ENCODE results near the gene EIF4E1B. TPM values are rescaled to one million over a fixed set of nuclear protein-coding genes. Genes with fewer than 3 reads are reported as not detected.

EIF4E1B gene
- total RNA-seq, 1 experiment from 2014 or later, result not detected

DNA sequence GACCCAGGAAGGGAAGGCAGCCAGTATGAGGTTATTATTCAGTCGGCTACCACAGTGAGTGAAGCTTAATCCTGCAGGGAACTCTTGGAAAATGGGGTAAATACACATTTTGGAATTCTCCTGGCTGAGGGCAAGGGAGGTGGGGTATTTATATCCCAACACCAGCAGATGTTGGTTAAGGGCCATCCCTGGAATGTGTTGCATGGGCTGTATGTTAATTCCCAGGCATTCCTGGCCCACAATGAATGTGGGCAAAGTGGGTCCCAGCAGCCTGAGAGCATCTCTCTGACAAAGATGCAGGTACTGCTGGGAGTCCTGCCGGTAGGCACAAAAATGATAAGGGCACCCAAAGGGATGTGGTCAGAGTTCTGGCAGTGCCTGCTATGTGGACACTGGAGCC, 17.6 kb upstream of the EIF4E1B start:
- peaks cover 17% of the 10 kb centered on the region for H3K4me1 ChIP-seq
- no peak overlapping the region for H3K4me3 ChIP-seq
- H3K36me3 ChIP-seq, result no peaks in the 10 kb centered on the region
- no peak for DNase-seq
- H3K9me3 ChIP-seq (replicated peaks), result no peaks in the 10 kb centered on the region
- H3K27ac ChIP-seq, result no peak overlapping the region
- no peaks in the 10 kb centered on the region for H3K27me3 ChIP-seq

DNA sequence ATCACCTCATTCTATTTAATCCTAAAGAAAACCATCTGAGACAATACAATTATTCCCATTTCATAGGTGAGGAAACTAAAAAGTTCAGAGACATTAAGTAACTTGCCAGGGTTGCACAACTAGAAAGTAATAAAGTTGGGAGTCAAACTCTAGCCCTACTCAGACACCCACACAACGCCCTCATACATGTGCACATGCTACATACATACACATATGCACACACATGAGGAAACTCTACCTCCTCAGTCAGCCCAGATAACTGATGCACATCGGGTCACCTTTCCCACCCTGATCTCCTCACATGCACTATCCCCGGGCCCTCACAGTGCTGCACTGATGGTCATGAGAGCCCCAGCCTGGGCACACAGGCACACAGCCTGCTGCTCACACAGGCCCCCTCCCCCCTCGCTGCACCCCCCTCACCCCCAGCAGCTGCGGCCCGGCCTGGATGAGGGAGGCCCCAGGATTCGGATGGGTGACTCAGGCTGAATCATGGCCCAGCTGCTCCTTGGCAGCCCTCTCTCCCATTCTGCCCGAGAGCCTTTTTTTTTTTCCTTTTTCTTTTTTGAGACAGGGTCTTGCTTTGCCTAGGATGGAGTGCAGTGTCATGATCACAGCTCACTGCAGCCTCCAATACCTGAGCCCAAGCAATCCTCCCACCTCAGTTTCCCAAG, 15.5 kb upstream of the EIF4E1B start:
- Histone ChIP-seq H3K27ac (no peak overlapping the region), H3K4me3 (no peak overlapping the region), H3K36me3 (no peaks in the 10 kb centered on the region), H3K9me3 (replicated peaks) (no peaks in the 10 kb centered on the region), H3K4me1 (peaks cover 17% of the 10 kb centered on the region), H3K27me3 (no peaks in the 10 kb centered on the region)
- DNase-seq, result peak; percentile 66 to 75

GRCh38 chr5:176616511-176616910, 14.0 kb upstream of the EIF4E1B start:
- H3K36me3 ChIP-seq, result no peaks in the 10 kb centered on the region
- no peak overlapping the region for H3K4me3 ChIP-seq
- H3K27ac ChIP-seq, result no peak overlapping the region
- H3K9me3 ChIP-seq (replicated peaks), result no peaks in the 10 kb centered on the region
- H3K27me3 ChIP-seq, result no peaks in the 10 kb centered on the region
- no peak for DNase-seq
- peaks cover 21% of the 10 kb centered on the region for H3K4me1 ChIP-seq

GRCh38 chr5:176618783-176619182, 11.7 kb upstream of the EIF4E1B start:
- peaks cover 22% of the 10 kb centered on the region for H3K4me1 ChIP-seq
- H3K9me3 ChIP-seq (replicated peaks), result no peaks in the 10 kb centered on the region
- no peak overlapping the region for H3K4me3 ChIP-seq
- DNase-seq, result no peak
- no peaks in the 10 kb centered on the region for H3K36me3 ChIP-seq
- no peak overlapping the region for H3K27ac ChIP-seq
- no peaks in the 10 kb centered on the region; the same call in 1 of the 2 replicates for H3K27me3 ChIP-seq

GRCh38 chr5:176619203-176619568, 11.3 kb upstream of the EIF4E1B start:
- no peaks in the 10 kb centered on the region; the same call in 1 of the 2 replicates for H3K27me3 ChIP-seq
- H3K4me3 ChIP-seq, result no peak overlapping the region
- no peaks in the 10 kb centered on the region for H3K36me3 ChIP-seq
- peaks cover 20% of the 10 kb centered on the region for H3K4me1 ChIP-seq
- H3K27ac ChIP-seq, result no peak overlapping the region
- no peaks in the 10 kb centered on the region for H3K9me3 ChIP-seq (replicated peaks)
- no peak for DNase-seq

DNA sequence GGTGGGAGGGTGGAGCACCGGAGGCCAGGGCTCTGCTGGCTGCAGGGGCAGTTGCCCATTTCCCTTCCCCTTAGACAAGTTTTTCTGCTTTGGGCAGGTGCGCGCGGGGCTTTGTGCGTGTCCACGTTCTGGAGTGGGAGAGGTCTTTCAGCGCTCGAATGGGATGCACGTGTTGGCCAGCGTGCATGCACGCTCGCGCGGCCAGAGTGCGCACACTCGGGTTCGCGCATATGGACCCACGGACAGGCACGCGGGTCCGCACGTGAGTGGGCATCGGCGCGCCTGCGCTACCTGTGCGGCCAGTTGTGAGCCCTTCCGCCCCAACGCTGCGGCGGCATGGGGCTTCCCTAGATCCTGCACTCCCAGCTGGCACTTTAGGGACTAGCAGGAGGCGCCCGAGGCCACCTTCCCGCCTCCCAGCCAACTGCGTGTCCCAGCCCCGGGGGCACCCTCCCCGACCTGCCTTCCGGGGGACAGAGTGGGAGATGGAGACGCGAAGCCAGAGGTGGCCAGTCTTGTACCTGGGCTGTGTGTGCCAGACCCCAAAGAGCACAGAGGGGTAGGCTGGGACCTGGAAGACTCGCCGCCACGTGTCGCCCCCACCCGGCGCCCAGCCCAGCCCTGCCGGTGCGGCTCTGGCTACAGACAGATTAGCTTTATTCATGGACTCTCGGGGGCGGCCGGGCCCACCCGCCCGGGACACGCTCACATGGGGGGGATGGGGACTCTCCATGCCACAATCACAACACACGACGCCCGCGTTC, 10.7 kb upstream of the EIF4E1B start:
- Histone ChIP-seq H3K27ac (no peak overlapping the region), H3K36me3 (no peaks in the 10 kb centered on the region), H3K4me3 (no peak overlapping the region), H3K4me1 (peaks cover 16% of the 10 kb centered on the region), H3K27me3 (peaks cover 1% of the 10 kb centered on the region; the same call in 1 of the 2 replicates), H3K9me3 (replicated peaks) (no peaks in the 10 kb centered on the region)
- DNase-seq, result no peak

DNA sequence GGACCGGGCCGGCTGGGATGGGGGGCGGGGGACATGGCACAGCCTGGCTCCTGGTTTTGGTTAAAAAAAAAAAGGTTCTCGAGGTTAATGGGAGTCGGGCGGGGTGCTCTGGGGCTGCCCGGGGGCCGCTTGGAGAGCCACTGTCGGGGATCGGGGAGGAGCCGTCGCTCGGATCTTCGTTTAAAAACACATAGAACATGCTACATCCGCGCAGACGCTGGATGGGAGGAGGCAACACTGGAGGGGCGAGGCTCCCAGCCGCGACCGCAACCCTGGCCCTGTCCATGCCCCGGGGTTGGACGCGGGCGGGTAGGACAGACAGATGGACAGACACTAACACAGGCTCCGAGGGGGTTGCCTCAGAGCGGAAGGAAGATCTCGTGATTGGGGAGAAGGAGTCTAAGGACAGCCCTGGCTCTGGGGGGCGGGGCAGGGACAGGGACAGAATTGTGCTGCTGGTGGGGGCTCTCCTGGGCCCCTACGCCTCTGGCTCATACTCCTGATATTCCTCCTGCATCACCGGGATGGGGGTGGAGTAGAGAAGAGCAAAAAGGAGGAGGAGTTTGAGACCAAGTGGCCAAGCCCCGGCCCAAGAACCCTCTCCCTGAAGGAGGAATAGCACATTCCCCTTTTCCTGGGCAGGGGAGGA, 10.0 kb upstream of the EIF4E1B start:
- no peak overlapping the region for H3K4me3 ChIP-seq
- no peak for DNase-seq
- peaks cover 8% of the 10 kb centered on the region; the same call in 1 of the 2 replicates for H3K27me3 ChIP-seq
- no peaks in the 10 kb centered on the region for H3K36me3 ChIP-seq
- no peak overlapping the region for H3K27ac ChIP-seq
- H3K4me1 ChIP-seq, result peaks cover 12% of the 10 kb centered on the region
- no peaks in the 10 kb centered on the region for H3K9me3 ChIP-seq (replicated peaks)

DNA sequence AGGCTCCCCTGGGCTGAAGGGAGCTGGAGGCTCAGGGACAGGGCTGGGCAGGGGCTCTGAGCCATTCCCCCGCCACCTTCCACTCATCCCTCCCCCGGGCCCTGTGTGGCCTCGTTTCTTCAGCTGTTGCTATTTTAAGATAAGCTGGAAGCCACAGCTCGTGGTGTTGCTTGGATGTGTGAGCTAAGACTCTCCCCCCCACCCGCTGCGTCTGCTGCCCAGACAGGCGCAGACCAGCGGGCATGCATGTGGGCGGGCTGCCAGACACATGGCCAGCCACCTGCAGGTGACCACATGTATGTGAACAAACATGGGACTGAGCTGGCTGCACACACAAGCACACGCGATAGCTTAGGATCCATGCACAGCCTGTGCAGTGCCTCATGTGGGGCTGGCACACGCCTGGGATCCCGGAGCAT, 8.8 kb upstream of the EIF4E1B start:
- DNase-seq, result peak; percentile 63
- Histone ChIP-seq H3K4me1 (peaks cover 8% of the 10 kb centered on the region; the same call in 1 of the 2 replicates), H3K36me3 (no peaks in the 10 kb centered on the region), H3K4me3 (no peak overlapping the region), H3K27ac (no peak overlapping the region), H3K27me3 (peaks cover 20% of the 10 kb centered on the region), H3K9me3 (replicated peaks) (no peaks in the 10 kb centered on the region)

DNA sequence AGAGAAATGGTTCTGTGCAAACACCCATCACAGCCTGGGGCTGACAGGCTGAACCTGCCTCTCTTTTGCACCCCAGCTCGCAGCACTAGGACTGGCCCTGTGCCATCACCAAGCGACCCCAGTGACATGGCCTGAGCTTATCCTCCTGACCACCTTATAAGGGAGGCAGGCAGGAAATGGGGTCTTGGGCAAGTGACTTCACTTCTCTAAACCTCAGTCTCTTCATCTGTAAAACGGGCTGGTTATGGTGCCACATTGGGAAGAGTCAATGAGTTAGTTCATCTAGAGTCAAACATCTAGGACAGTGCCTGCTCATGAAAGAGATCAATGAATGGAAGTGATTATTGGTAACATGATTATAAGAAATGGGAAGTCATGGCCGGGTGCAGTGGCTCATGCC, 6.3 kb upstream of the EIF4E1B start:
- H3K9me3 ChIP-seq (replicated peaks), result no peaks in the 10 kb centered on the region

GRCh38 chr5:176624938-176625337, 5.5 kb upstream of the EIF4E1B start:
- Histone ChIP-seq H3K4me1 (peaks cover 8% of the 10 kb centered on the region; the same call in 1 of the 2 replicates), H3K4me3 (no peak overlapping the region), H3K27ac (no peak overlapping the region), H3K27me3 (peaks cover 33% of the 10 kb centered on the region), H3K36me3 (no peaks in the 10 kb centered on the region), H3K9me3 (replicated peaks) (no peaks in the 10 kb centered on the region)
- no peak for DNase-seq

More for the DNA sequence above, 6.3 kb upstream of the EIF4E1B start:
- Histone ChIP-seq H3K4me1 (peaks cover 8% of the 10 kb centered on the region; the same call in 1 of the 2 replicates), H3K36me3 (no peaks in the 10 kb centered on the region), H3K27ac (no peak overlapping the region), H3K27me3 (peaks cover 33% of the 10 kb centered on the region), H3K4me3 (no peak overlapping the region)
- no peak for DNase-seq

GRCh38 chr5:176625512-176625911, 5.0 kb upstream of the EIF4E1B start:
- Histone ChIP-seq H3K4me3 (no peak overlapping the region), H3K4me1 (peaks cover 8% of the 10 kb centered on the region; the same call in 1 of the 2 replicates), H3K27me3 (peaks cover 33% of the 10 kb centered on the region), H3K36me3 (no peaks in the 10 kb centered on the region), H3K9me3 (replicated peaks) (no peaks in the 10 kb centered on the region), H3K27ac (no peak overlapping the region)
- DNase-seq, result no peak

- H3K27ac ChIP-seq, result no peak overlapping the region
- no peak overlapping the region for H3K4me3 ChIP-seq
- no peaks in the 10 kb centered on the region for H3K36me3 ChIP-seq
- H3K4me1 ChIP-seq, result peaks cover 6% of the 10 kb centered on the region; the same call in 1 of the 2 replicates
- no peaks in the 10 kb centered on the region for H3K9me3 ChIP-seq (replicated peaks)
- peaks cover 33% of the 10 kb centered on the region for H3K27me3 ChIP-seq
- DNase-seq, result no peak
These were observed 4.3 kb upstream of the EIF4E1B start for GRCh38 chr5:176625966-176626875.

- Histone ChIP-seq H3K36me3 (no peaks in the 10 kb centered on the region), H3K27ac (no peak overlapping the region), H3K4me1 (no peaks in the 10 kb centered on the region; the same call in 1 of the 2 replicates), H3K27me3 (peaks cover 35% of the 10 kb centered on the region), H3K9me3 (replicated peaks) (no peaks in the 10 kb centered on the region), H3K4me3 (no peak overlapping the region)
- no peak for DNase-seq
These were observed 3.6 kb upstream of the EIF4E1B start for GRCh38 chr5:176626876-176627236.

GRCh38 chr5:176627582-176627981, 2.9 kb upstream of the EIF4E1B start:
- no peaks in the 10 kb centered on the region for H3K4me1 ChIP-seq
- H3K4me3 ChIP-seq, result no peak overlapping the region
- peaks cover 42% of the 10 kb centered on the region for H3K27me3 ChIP-seq
- H3K27ac ChIP-seq, result no peak overlapping the region
- H3K9me3 ChIP-seq (replicated peaks), result no peaks in the 10 kb centered on the region
- DNase-seq, result no peak
- no peaks in the 10 kb centered on the region for H3K36me3 ChIP-seq
